ENCODE measurements around the gene TYW1.
"Not testable (repeated sequence)": the region's sequence is repeated elsewhere in the genome, so short reads cannot be mapped to it uniquely, and the experiment has no call there.

The TYW1 gene

GRCh38 chr7:67192123-67192702, 195.6 kb downstream of the TYW1 start:
- DNase-seq = not testable (repeated sequence)

GRCh38 chr7:67192889-67193613, 196.4 kb downstream of the TYW1 start:
- DNase-seq = not testable (repeated sequence)

- DNase-seq = not testable (repeated sequence)
Observed at GRCh38 chr7:67196176-67196575, 199.5 kb downstream of the TYW1 start.

- DNase-seq = not testable (repeated sequence)
Observed at GRCh38 chr7:67198865-67199526, 202.4 kb downstream of the TYW1 start.

- DNase-seq = not testable (repeated sequence)
Observed at GRCh38 chr7:67205772-67206171, 209.1 kb downstream of the TYW1 start.

- DNase-seq = no peak
Observed at GRCh38 chr7:67206452-67206851, 209.8 kb downstream of the TYW1 start.

- not testable (repeated sequence) for DNase-seq
Observed at GRCh38 chr7:67208656-67209055, 212.0 kb downstream of the TYW1 start.

GRCh38 chr7:67209256-67209655, 212.6 kb downstream of the TYW1 start:
- no peak for DNase-seq

GRCh38 chr7:67210567-67210966, 213.9 kb downstream of the TYW1 start:
- no peak for DNase-seq

- not testable (repeated sequence) for DNase-seq
Observed at GRCh38 chr7:67211650-67212330, 215.2 kb downstream of the TYW1 start.

GRCh38 chr7:67213038-67213437, 216.4 kb downstream of the TYW1 start:
- DNase-seq = not testable (repeated sequence)

- not testable (repeated sequence) for DNase-seq
Observed at GRCh38 chr7:67223551-67223950, 226.9 kb downstream of the TYW1 start.

GRCh38 chr7:67226340-67226907, 229.8 kb downstream of the TYW1 start:
- DNase-seq = not testable (repeated sequence)

GRCh38 chr7:67226967-67227366, 230.3 kb downstream of the TYW1 start:
- DNase-seq = not testable (repeated sequence)

- not testable (repeated sequence) for DNase-seq
Observed at GRCh38 chr7:67229018-67229417, 232.4 kb downstream of the TYW1 start.

- not testable (repeated sequence) for DNase-seq
Observed at GRCh38 chr7:67230029-67230428, 233.4 kb downstream of the TYW1 start.

- not testable (repeated sequence) for DNase-seq
Observed at GRCh38 chr7:67233506-67233905, 236.9 kb downstream of the TYW1 start.

GRCh38 chr7:67236216-67236615, 239.6 kb downstream of the TYW1 start:
- not testable (repeated sequence) for DNase-seq

- DNase-seq = not testable (repeated sequence)
Observed at GRCh38 chr7:67242871-67243270, 246.2 kb downstream of the TYW1 start.

GRCh38 chr7:67248364-67248763, 251.7 kb downstream of the TYW1 start:
- DNase-seq = not testable (repeated sequence)

GRCh38 chr7:67251986-67252558, 255.4 kb downstream of the TYW1 start:
- DNase-seq = no peak

- DNase-seq = not testable (repeated sequence)
Observed at GRCh38 chr7:67255076-67255475, 258.4 kb downstream of the TYW1 start.

Data from stimulated activated CD4-positive, alpha-beta T cell treated with anti-CD3 and anti-CD28 coated beads, Interleukin-12 subunit alpha, Interleukin-12 subunit beta, amount 100 ng/mL, for 4 hours (primary cell).